ENCODE data around the gene FERMT1.

DNA sequence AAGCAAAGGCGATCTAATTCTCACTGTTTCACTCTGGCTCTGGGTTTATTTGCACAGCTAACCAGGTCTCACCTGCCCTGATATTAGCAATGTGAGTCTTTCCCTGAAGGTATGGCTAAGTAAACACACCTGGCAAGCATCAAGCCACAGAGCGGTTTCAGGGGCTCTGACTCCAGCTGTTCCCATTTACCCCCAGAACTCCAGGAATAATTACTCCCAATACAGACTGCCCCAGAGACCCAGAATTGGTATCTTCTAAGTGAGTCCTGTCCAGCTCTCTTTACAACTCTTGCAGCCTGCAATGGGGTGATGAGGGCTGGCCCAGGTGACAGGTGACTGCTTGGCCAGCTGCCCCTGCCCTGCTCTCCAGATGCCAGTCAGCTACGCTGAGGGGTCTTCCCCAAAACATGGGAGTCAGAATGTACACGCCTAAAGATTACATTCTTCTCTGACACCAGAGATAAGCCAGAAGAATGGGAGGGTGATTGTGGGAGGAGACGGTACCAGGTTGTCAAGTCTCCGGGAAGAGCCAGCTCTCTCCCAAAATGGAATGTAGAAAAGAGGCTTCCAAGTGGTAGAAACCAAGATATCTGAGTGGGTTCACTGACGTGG is 64.0 kb downstream of the FERMT1 start:
- TF ChIP-seq, protein P1, sequence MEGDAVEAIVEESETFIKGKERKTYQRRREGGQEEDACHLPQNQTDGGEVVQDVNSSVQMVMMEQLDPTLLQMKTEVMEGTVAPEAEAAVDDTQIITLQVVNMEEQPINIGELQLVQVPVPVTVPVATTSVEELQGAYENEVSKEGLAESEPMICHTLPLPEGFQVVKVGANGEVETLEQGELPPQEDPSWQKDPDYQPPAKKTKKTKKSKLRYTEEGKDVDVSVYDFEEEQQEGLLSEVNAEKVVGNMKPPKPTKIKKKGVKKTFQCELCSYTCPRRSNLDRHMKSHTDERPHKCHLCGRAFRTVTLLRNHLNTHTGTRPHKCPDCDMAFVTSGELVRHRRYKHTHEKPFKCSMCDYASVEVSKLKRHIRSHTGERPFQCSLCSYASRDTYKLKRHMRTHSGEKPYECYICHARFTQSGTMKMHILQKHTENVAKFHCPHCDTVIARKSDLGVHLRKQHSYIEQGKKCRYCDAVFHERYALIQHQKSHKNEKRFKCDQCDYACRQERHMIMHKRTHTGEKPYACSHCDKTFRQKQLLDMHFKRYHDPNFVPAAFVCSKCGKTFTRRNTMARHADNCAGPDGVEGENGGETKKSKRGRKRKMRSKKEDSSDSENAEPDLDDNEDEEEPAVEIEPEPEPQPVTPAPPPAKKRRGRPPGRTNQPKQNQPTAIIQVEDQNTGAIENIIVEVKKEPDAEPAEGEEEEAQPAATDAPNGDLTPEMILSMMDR (IDR thresholded peaks at IDR 0.05) = no peak
- TF ChIP-seq EZH2 (IDR thresholded peaks at IDR 0.05; ENCODE audit: borderline replicate concordance, insufficient read depth, low read depth, low read length, poor library complexity, severe bottlenecking) = no peak

All from B cell (primary cell).